ENCODE measurements around the gene AGPS.

Gene AGPS

DNA sequence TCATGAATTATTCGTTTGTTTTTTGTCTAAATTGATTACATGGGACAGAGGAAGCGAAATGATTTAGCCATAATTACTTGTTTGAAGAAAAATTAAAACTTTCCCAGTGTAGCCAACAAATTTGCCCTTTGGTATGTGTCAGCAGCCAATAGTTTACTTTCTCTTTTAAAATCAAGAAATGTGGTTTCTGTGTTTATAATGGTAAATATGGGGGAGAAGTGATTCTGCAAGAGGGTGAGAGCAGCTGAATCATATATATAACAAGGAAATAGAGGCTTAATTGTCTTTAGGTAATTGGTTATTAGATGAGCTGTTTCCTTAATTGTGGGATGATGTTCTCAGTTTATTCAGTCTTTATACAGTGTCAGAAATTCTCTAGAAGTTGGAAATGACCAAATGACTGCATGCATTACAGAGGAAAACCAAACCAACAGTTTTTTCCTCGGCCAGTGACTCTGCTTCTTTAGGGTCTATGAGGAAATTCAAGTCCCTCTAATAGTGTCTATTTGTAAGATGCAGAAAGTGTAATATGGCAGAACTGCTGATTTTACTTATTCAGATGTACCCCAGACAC, 132.9 kb downstream of the AGPS start:
- TF ChIP-seq, protein P1, sequence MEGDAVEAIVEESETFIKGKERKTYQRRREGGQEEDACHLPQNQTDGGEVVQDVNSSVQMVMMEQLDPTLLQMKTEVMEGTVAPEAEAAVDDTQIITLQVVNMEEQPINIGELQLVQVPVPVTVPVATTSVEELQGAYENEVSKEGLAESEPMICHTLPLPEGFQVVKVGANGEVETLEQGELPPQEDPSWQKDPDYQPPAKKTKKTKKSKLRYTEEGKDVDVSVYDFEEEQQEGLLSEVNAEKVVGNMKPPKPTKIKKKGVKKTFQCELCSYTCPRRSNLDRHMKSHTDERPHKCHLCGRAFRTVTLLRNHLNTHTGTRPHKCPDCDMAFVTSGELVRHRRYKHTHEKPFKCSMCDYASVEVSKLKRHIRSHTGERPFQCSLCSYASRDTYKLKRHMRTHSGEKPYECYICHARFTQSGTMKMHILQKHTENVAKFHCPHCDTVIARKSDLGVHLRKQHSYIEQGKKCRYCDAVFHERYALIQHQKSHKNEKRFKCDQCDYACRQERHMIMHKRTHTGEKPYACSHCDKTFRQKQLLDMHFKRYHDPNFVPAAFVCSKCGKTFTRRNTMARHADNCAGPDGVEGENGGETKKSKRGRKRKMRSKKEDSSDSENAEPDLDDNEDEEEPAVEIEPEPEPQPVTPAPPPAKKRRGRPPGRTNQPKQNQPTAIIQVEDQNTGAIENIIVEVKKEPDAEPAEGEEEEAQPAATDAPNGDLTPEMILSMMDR (IDR thresholded peaks at IDR 0.05) = no peak
- no peak for DNase-seq (ENCODE audit: low spot score)
- H3K4me3 ChIP-seq = no peak overlapping the region
- H3K27ac ChIP-seq = no peak overlapping the region

DNA sequence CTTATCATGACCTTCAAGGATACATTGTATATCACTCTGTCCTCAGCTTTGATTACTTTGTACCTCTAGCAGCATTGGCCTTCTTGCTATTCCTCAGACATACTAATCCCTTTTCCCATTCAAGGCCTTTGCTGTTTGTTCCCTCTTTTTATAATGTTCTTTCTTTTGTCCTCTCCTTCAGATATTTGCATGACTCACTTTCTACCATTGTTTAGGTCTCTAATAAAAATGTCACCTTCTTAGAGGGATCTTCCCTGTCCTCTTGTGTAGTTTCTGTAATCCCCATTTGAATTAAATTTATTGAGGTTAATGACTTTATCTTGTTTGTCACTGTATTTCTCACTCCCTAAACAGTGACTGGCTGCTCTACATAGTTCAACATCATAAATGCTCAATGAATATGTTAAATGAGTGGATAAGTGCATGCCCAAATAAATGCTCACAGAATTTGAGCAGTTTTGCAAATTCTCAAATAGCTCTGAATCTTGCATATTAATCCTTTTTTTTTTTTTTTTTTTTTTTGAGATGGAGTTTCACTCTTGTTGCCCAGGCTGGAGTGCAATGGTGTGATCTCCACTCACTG, 135.9 kb downstream of the AGPS start:
- no peak for DNase-seq (ENCODE audit: low spot score)
- TF ChIP-seq, protein P1 (IDR thresholded peaks at IDR 0.05) = no peak
- H3K4me3 ChIP-seq = no peak overlapping the region
- H3K27ac ChIP-seq = no peak overlapping the region

DNA sequence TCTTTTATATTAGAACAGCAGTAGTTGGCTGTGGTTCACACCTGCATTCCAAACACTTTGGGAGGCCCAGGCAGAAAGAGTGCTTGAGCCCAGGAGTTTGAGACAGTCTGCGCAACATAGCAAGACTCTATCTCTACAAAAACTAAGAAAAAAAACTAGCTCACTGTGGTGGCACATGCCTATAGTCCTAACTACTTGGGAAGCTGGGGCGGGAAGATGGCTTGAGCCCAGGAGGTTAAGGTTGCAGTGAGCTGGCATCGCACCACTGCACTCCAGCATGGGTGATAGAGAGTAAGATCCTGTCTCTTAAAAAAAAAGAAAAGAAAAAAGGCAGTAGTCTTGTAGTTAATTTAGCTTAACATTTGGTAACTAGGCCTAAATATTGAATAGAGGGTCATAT, 136.6 kb downstream of the AGPS start:
- DNase-seq (ENCODE audit: low spot score) = no peak
- Histone ChIP-seq H3K27ac (no peak overlapping the region), H3K4me3 (no peak overlapping the region)
- TF ChIP-seq, protein P1 (IDR thresholded peaks at IDR 0.05) = no peak

DNA sequence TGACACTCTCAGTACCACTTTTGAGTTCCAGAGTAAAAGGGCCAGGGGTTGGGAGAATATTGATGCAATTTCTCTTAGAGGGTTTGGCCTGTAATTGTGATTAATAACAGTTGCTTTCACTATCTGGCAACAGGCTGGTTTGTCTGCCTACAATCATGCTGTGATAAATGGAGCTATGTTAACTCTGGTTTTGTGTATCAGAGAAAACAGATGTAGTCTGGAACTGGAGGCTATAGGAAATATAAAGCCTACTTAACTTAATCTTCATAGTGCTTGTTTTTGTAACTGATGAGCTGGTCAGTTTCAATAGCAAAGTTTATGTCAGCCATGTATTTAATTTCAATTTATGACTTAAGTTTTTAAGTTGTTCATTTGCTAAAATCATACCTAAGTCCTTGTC, 138.0 kb downstream of the AGPS start:
- TF ChIP-seq, protein P1 (IDR thresholded peaks at IDR 0.05) = no peak
- no peak for DNase-seq (ENCODE audit: low spot score)
- H3K27ac ChIP-seq = no peak overlapping the region
- no peak overlapping the region for H3K4me3 ChIP-seq

DNA sequence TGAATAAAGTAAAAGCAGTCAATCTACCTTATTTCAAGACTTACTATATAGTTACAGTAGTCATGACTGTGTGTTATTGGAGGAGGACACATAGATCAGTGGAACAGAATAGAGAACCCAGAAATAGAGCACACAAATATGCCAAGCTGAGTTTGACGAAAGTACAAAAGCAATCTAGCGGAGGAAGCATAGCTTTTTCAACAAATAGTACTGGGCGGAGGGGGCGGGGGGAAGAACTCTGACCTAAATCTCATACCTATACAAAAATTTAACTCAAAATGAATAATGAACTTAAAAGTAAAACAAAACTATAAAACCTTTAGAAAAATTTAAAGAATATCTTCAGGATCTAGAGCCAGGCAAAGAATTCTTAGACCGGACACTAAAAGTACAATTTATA, 139.1 kb downstream of the AGPS start:
- Histone ChIP-seq H3K4me3 (no peak overlapping the region), H3K27ac (no peak overlapping the region)

DNA sequence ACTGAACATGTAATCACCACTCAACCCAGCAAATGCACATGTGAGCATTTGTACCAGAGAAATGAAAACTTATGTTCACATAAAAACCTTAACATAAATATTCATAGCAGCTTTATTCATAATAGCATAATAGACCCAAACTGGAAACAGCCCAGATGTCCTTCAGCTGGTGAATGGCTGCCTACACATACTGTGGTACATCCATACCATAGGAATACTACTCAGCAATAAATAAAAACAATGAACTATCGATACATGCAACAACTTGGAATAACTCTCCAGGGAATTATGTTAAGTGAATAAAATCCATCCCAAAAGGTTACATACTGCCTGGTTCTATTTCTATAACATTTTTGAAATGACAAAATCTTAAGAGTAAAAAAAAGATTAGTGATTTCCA, 140.0 kb downstream of the AGPS start:
- no peak for DNase-seq (ENCODE audit: low spot score)
- TF ChIP-seq, protein P1 (IDR thresholded peaks at IDR 0.05) = no peak
- Histone ChIP-seq H3K27ac (no peak overlapping the region), H3K4me3 (no peak overlapping the region)

More for the DNA sequence above, 139.1 kb downstream of the AGPS start:
- DNase-seq (ENCODE audit: low spot score) = no peak
- TF ChIP-seq, protein P1 (IDR thresholded peaks at IDR 0.05) = no peak

DNA sequence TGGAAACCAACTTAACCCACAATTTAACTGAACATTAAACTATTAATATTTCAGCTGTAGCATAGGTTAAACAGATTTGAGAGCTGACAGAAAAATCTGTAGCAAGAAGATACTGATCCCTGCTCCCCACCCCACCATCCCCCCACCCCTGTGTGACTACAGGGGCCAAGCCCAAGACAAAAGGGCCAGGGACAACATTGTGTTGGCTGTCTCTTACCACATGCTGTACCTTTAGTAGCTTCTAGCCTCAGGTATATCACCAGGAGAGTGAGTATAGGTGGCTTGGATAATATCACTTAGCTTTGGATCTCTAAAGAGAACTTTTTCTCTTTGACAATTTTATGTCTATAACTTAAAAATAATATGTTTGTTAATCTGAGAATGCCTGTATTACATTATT, 140.7 kb downstream of the AGPS start:
- Histone ChIP-seq H3K27ac (no peak overlapping the region), H3K4me3 (no peak overlapping the region)
- no peak for DNase-seq (ENCODE audit: low spot score)
- TF ChIP-seq, protein P1 (IDR thresholded peaks at IDR 0.05) = no peak

All from coronary artery (tissue), 2 donors.